ENCODE measurements around the gene ZNF326.

DNA sequence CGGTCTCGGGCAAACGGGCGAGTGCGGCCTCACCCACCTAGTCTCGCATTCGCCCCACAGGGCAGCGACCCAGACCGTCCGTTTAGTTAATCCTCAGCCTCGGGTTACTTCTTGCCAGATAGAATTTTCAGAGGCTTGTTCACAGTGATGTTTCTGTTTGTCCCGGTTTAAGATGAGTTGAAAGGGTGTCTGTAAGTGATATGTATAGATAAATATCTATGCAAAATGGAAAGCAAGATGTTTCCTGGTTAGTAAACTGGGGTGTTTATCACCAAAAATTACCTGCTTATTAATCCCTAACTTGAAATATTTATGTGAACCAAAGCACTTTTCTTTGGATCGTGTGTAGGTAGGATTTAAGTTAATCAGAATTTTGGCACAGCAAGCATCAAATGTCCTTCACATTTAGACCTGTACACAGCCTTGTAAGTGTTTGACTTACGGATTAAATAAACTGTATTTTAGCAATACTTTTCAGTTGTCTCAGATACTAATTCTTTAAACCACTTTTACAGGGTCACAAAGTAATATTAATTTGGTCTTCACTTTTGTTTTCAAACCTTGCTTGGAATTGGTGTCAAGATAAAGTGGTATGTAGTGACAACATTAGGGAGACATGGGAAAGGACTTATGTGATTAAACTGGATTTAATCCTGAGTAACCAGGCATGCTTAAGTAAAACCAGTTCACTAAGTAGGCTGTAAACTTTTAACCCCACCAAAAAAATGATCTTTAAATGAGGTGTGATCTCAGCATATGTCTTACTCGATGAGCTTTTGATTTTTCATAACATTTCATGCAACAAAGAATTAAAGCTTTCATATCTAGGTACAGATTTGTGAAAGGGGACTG is 914 bp downstream of the ZNF326 start:
- no peak for TF ChIP-seq POLR2AphosphoS5 (IDR thresholded peaks at IDR 0.05; ENCODE audit: low read depth, low read length)
- TF ChIP-seq POU2F2 (IDR thresholded peaks at IDR 0.05; ENCODE audit: low read depth, low read length) = no peak
- TF ChIP-seq POLR2A (IDR thresholded peaks at IDR 0.05; ENCODE audit: low read depth, low read length) = no peak
- no peak for TF ChIP-seq TAF1 (IDR thresholded peaks at IDR 0.05; ENCODE audit: low read depth, low read length)
- TF ChIP-seq SPI1 (IDR thresholded peaks at IDR 0.05; ENCODE audit: low read depth, low read length) = no peak
